ENCODE data around the gene RNF14.

RNF14 gene

GRCh38 chr5:141926434-141926833 lies 42.5 kb upstream of the RNF14 start:
- H3K36me3 ChIP-seq (ENCODE audit: control insufficient read depth, insufficient read depth, low read length) = peaks cover 25% of the 10 kb centered on the region

GRCh38 chr5:141928051-141928450 lies 40.9 kb upstream of the RNF14 start:
- H3K4me3 ChIP-seq (replicated peaks; ENCODE audit: low read depth, low read length) = no peak overlapping the region
- TF ChIP-seq CTCF (IDR thresholded peaks at IDR 0.05; ENCODE audit: insufficient read depth, low read length, poor library complexity, severe bottlenecking) = no peak
- no peak for DNase-seq (ENCODE audit: extremely low read depth, insufficient read length)
- peaks cover 32% of the 10 kb centered on the region for H3K36me3 ChIP-seq (ENCODE audit: control insufficient read depth, insufficient read depth, low read length)
- no peaks in the 10 kb centered on the region for H3K27me3 ChIP-seq (replicated peaks; ENCODE audit: control insufficient read depth, insufficient read depth, low read length)

More at GRCh38 chr5:141926434-141926833, 42.5 kb upstream of the RNF14 start:
- Histone ChIP-seq H3K4me3 (replicated peaks; ENCODE audit: low read depth, low read length) (no peak overlapping the region), H3K27me3 (replicated peaks; ENCODE audit: control insufficient read depth, insufficient read depth, low read length) (no peaks in the 10 kb centered on the region)
- TF ChIP-seq CTCF (IDR thresholded peaks at IDR 0.05; ENCODE audit: insufficient read depth, low read length, poor library complexity, severe bottlenecking) = no peak
- DNase-seq (ENCODE audit: extremely low read depth, insufficient read length) = no peak

DNA sequence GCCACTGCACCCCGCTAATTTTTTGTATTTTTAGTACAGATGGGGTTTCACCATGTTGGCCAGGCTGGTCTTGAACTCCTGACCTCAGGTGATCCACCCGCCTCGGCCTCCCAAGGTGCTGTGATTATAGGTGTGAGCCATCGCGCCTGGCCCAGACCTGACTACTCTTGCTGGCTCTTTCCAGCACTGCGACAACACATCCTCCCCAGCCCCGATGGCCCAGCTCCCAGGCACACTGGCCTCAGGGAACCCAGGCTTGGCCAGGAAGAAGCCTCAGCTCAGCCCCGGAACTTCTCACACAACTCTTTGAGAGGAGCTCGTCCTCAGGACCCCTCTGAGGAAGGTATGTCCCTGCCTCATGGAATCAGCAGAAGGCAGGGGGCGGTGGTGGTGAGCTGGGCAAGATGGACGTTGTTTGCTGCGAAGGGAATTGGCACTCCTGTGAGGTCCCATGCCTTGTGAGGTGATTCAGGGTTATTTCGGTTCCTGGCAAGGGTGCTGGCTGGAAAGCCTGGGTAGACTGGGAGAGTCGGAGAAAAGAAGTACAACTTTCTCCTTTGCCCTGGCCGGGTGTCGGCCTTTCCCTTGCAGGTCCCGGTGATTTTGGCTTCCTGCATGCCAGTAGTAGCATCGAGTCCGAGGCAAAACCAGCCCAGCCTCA lies 39.4 kb upstream of the RNF14 start:
- no peaks in the 10 kb centered on the region for H3K27me3 ChIP-seq (replicated peaks; ENCODE audit: control insufficient read depth, insufficient read depth, low read length)
- no peak for DNase-seq (ENCODE audit: extremely low read depth, insufficient read length)
- peaks cover 39% of the 10 kb centered on the region for H3K36me3 ChIP-seq (ENCODE audit: control insufficient read depth, insufficient read depth, low read length)
- H3K4me3 ChIP-seq (replicated peaks; ENCODE audit: low read depth, low read length) = no peak overlapping the region
- no peak for TF ChIP-seq CTCF (IDR thresholded peaks at IDR 0.05; ENCODE audit: insufficient read depth, low read length, poor library complexity, severe bottlenecking)

DNA sequence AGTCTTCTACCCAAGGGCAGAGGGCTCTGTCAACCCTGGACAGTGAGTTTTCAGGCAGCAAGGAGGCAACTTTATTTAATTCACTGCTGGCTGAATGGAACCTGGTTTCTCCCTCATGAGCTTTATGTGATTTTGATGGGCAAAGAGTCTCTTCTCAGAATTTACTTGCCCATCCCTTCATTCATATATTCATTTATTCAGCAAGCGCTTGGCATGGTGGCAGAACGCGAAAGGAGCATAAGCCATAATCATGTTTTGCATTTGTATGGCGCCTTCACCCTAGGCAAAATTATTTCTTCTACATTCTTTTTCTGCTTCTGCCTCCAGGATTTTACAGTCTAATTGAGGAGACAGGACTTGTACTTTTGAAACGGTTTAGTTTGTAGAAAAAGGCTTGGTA lies 37.2 kb upstream of the RNF14 start:
- peaks cover 46% of the 10 kb centered on the region for H3K36me3 ChIP-seq (ENCODE audit: control insufficient read depth, insufficient read depth, low read length)
- H3K27me3 ChIP-seq (replicated peaks; ENCODE audit: control insufficient read depth, insufficient read depth, low read length) = no peaks in the 10 kb centered on the region
- no peak for TF ChIP-seq CTCF (IDR thresholded peaks at IDR 0.05; ENCODE audit: insufficient read depth, low read length, poor library complexity, severe bottlenecking)
- no peak overlapping the region for H3K4me3 ChIP-seq (replicated peaks; ENCODE audit: low read depth, low read length)
- DNase-seq (ENCODE audit: extremely low read depth, insufficient read length) = no peak

GRCh38 chr5:141933151-141933550 lies 35.8 kb upstream of the RNF14 start:
- Histone ChIP-seq H3K4me3 (replicated peaks; ENCODE audit: low read depth, low read length) (no peak overlapping the region), H3K27me3 (replicated peaks; ENCODE audit: control insufficient read depth, insufficient read depth, low read length) (no peaks in the 10 kb centered on the region), H3K36me3 (ENCODE audit: control insufficient read depth, insufficient read depth, low read length) (peaks cover 42% of the 10 kb centered on the region)
- TF ChIP-seq CTCF (IDR thresholded peaks at IDR 0.05; ENCODE audit: insufficient read depth, low read length, poor library complexity, severe bottlenecking) = no peak
- DNase-seq (ENCODE audit: extremely low read depth, insufficient read length) = no peak
